ACC112 (cell line): ENCODE measurements around the gene RMI2.

Source experiments
- H2AFZ ChIP-seq: fragments of 200-600 bp; sonication (generic); one replicate; pipeline ENCODE4 v1.6.0; 2017; ENCODE audit warnings: antibody characterized with exemption, low read length; ENCODE audit not compliant: unreplicated experiment
- H3K27ac ChIP-seq: fragments of 200-600 bp; sonication (generic); 2 replicates; pipeline ENCODE4 v1.5.1; 2014; ENCODE audit warnings: low read depth, mild to moderate bottlenecking, antibody characterized with exemption, low read length, moderate library complexity
- H3K27me3 ChIP-seq: fragments of 200-600 bp; sonication (generic); 2 replicates; pipeline ENCODE4 v1.6.1; 2014; ENCODE audit warnings: mild to moderate bottlenecking, antibody characterized with exemption, low read length, moderate library complexity, mixed read lengths; ENCODE audit not compliant: insufficient read depth
- H3K36me3 ChIP-seq: fragments of 200-600 bp; sonication (generic); 2 replicates; pipeline ENCODE4 v1.6.1; 2016; ENCODE audit warnings: mild to moderate bottlenecking, antibody characterized with exemption, low read length, moderate library complexity, mixed read lengths; ENCODE audit not compliant: insufficient read depth
- H3K4me1 ChIP-seq: fragments of 200-600 bp; sonication (generic); one replicate; pipeline ENCODE4 v1.6.1; 2016; ENCODE audit warnings: low read length, mixed read lengths; ENCODE audit not compliant: insufficient read depth, unreplicated experiment, control insufficient read depth
- H3K4me3 ChIP-seq: fragments of 200-600 bp; sonication (generic); 2 replicates; pipeline ENCODE4 v1.5.1; 2014; ENCODE audit warnings: mild to moderate bottlenecking, low read depth, low read length
- H3K79me2 ChIP-seq: fragments of 200-600 bp; sonication (generic); one replicate; pipeline ENCODE4 v1.6.0; 2016; ENCODE audit warnings: low read length; ENCODE audit not compliant: control insufficient read depth, unreplicated experiment, insufficient read depth

The RMI2 gene

DNA sequence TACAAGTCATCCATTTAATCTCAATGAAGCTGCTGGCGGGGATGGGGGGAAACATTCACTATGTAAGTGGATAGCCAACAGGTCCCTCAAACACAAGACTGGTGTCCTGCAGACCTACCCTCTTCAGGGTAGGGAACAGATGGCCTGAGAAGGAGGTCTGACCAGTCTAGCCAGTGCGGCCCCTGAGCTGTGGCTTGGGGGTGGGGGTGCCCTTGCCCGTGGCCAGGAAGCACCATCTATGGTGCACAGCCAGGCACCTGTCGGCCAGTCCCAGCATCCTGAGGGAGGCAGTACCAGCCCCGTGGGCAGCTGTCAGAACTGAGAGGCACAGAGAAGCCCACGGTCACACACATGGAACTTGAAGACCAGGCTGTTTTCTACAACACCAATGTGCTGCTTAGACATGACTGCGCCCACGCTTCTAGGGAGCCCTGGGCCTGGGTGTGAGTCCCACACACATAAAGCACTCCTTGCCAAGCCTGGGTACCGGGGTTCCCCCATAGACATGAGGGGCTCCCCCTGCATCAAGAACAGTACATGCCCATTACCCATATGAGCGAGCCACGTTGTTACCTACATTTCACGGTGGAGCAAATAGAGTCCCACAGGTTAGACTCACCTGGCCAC is 40.9 kb downstream of the RMI2 start:
- Histone ChIP-seq H3K27ac (no peak overlapping the region), H3K36me3 (no peaks in the 10 kb centered on the region), H3K79me2 (no peaks in the 10 kb centered on the region), H3K4me1 (peaks cover 2% of the 10 kb centered on the region), H2AFZ (no peak overlapping the region), H3K27me3 (no peaks in the 10 kb centered on the region), H3K4me3 (no peak overlapping the region)

DNA sequence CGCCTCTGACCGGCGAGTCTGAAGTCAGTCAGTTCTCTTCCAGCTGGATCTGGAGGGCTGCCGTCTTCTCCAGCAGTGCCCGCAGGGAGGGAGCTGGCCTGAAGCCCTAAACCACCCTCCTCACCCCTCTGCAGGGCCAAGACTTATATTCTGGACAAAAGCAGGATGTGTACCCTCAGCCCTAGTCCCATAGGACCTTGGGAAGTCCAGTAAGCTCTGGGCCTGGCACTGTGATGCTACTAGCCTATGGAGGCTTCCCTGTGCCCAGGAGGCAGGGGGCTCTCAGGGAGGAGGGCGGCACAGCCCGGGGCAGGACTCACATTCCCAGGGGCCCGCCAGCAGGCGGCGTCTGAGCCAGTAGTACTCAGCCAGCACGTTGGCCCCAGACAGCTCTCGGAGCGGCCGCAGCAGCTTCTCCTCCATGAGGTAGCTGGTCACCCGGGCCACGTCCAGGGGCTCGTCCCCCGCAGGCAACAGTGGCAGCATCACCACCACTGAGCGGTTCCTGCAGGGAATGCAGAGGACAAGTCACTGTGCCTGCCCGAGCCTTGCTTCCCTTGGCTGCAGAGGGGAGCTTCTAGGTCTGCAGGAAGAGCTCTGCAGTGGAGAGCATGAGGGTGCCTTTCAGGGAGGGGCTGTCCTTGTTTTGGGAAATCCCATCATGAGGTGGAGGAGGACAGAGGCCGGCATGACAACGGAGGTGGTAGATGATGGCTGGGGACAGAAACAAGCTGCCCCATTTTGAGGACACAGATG is 41.7 kb downstream of the RMI2 start:
- H3K4me3 ChIP-seq, result no peak overlapping the region
- H3K36me3 ChIP-seq, result no peaks in the 10 kb centered on the region
- H3K79me2 ChIP-seq, result no peaks in the 10 kb centered on the region
- no peak overlapping the region for H3K27ac ChIP-seq
- no peak overlapping the region for H2AFZ ChIP-seq
- peaks cover 2% of the 10 kb centered on the region for H3K4me1 ChIP-seq
- no peaks in the 10 kb centered on the region for H3K27me3 ChIP-seq

DNA sequence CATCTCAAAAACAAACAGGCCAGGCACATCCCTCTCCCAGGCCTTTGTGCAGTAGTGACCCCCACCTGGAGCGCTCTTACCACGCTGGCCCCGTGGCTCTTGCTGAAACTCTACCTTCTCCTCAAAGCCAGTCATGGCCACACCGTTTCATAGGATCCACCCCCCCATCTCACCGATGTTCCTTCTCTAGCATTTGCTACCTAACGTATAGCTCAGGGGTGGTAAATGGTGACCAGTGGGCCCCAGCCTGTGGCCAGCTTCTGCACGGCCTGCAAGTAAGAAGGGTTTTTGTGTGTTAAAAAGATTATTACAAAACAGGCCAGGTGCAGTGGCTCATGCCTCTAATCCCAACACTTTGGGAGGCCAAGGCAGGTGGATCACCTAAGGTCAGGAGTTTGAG is 43.8 kb downstream of the RMI2 start:
- no peak overlapping the region for H2AFZ ChIP-seq
- H3K4me3 ChIP-seq, result no peak overlapping the region
- no peak overlapping the region for H3K27ac ChIP-seq
- H3K79me2 ChIP-seq, result no peaks in the 10 kb centered on the region
- H3K36me3 ChIP-seq, result no peaks in the 10 kb centered on the region
- H3K4me1 ChIP-seq, result peaks cover 2% of the 10 kb centered on the region
- H3K27me3 ChIP-seq, result no peaks in the 10 kb centered on the region

DNA sequence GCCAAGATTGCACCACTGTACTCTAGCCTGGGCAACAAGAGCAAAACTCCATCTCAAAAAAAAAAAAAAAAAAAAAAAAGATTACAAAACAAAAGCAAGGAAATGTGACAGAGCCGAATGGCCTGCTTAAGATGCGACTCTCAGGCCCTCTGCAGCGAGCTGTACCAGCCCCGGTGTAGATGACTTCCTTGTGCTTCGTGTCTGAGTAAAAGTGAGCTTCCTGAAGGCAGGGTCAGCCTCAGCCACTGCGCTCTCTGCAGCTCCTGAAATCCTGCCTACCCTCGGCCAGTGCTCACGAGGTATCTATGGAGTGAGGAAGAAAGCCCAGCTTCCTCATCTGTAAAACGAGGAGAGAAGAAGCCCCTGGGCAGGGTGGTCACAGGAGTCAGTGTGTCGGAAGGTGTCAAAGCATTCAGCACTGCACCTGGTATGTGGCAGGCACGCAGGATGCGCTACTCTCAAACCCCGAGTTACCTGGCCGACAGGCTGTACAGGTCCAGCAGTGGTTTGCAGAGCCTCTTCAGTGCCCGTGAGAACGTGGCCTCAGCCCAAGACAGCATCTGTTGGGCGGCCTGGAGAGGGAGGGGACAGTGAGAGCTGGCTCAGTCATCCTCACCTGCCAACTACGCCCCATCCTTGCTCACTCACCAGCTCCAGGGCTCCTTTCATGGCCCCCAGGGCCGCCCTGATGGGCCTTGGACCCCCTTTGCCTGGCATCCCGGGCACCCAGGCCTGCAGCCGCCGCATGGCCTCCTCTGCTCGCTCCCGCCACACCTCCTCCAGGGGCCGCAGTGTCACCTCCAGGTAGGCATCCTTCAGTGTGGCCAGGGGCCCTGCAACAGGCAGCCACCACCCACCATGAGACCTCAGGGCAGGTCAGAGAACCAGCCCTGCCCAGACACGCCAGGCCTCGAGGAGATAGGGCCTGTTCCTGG is 44.6 kb downstream of the RMI2 start:
- no peaks in the 10 kb centered on the region for H3K27me3 ChIP-seq
- H2AFZ ChIP-seq, result no peak overlapping the region
- no peak overlapping the region for H3K4me3 ChIP-seq
- H3K79me2 ChIP-seq, result no peaks in the 10 kb centered on the region
- peaks cover 2% of the 10 kb centered on the region for H3K4me1 ChIP-seq
- H3K36me3 ChIP-seq, result no peaks in the 10 kb centered on the region
- no peak overlapping the region for H3K27ac ChIP-seq

DNA sequence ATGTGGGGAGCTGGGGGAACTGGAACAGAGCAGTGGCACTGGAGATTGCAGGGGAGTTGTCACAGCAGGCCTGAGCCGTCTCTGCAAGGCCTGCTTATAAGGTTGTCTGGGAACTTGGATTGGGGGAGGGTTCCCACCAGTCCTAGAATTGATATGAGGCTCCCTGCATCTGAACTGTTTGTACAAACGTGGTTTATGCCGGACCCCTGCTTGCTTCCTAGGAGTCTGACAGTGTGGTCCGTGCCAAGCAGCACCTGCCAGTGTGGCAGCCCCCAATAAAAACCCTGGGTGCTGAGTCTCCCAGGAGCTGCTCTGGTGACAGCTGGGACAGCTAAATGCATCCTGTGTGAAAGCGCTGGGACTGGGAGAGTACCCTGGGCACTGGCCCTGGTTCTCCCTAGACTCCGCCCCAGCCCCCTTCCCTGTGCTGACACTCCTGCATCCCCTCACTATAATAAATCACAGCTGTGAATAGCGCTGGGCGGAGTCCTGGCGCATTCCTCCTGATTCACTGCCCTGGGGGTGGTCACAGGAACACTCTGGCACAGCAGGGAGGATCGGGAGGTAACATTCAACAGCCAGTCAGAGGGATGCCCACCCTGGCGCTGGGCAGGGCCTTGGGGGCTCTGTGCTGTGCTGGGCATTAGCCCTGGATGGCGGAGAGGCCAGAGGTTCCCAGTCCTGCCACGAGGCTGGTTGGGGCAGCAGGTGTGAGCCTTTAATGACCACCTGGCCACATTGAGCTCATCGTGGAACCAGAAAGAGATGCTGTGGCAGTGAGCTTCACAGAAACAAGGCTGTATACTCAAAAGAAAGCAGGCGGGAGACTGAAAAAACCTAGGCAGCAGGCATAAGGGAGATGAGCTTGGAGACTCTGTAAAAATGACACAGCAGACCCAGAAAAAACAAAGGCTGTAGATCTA is 45.6 kb downstream of the RMI2 start:
- no peaks in the 10 kb centered on the region for H3K36me3 ChIP-seq
- no peak overlapping the region for H3K27ac ChIP-seq
- peaks cover 2% of the 10 kb centered on the region for H3K4me1 ChIP-seq
- no peak overlapping the region for H2AFZ ChIP-seq
- H3K27me3 ChIP-seq, result no peaks in the 10 kb centered on the region
- no peak overlapping the region for H3K4me3 ChIP-seq
- no peaks in the 10 kb centered on the region for H3K79me2 ChIP-seq

DNA sequence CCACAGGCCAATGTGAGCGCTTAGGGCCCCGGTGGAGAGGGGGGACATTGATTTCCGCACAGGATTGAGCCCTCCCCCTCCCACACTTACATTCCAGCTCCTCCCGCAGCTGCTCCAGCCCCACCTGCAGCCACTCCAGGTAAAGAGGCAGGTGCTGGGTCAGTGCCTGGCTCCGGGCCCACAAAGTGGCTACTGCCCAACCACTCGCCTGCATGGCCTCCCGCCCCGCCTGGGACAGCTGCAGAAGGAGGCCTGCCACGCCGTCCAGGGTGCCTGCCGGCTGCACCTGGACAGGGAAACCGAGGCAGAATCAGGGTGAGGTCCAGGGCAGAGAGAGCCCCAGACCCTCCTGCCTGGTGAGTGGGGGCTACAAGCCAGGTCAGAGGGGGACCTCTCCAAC is 46.3 kb downstream of the RMI2 start:
- Histone ChIP-seq H3K4me1 (peaks cover 2% of the 10 kb centered on the region), H3K27me3 (no peaks in the 10 kb centered on the region), H3K36me3 (no peaks in the 10 kb centered on the region), H3K27ac (no peak overlapping the region), H3K4me3 (no peak overlapping the region), H2AFZ (no peak overlapping the region), H3K79me2 (no peaks in the 10 kb centered on the region)

DNA sequence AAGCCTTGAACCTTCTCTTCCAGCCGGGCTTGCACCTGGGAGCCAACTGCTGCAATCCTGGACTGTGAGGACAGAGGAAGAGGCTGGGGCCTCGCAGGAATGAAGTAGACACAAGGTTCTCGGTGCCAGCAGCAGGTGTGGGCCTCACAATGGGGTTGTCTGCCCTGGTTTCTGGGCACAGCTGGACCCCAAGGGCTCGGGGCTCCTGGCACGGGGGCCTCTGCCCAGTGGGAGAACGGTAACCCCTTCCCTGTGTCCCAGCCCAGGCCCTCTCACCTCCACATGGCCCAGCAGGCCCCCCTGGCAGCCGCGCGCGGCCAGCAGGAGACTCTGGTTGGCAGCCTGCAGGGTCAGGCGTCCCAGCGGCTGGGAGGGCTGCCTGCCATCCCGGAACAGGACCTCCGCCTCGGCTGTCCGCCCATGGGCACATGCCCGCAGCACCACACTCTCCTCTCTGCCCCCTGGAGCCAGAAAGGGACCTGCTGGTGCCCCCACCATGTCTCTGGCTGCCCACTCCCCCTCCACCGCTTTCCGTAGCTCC is 46.9 kb downstream of the RMI2 start:
- H2AFZ ChIP-seq, result no peak overlapping the region
- no peaks in the 10 kb centered on the region for H3K36me3 ChIP-seq
- H3K27me3 ChIP-seq, result no peaks in the 10 kb centered on the region

DNA sequence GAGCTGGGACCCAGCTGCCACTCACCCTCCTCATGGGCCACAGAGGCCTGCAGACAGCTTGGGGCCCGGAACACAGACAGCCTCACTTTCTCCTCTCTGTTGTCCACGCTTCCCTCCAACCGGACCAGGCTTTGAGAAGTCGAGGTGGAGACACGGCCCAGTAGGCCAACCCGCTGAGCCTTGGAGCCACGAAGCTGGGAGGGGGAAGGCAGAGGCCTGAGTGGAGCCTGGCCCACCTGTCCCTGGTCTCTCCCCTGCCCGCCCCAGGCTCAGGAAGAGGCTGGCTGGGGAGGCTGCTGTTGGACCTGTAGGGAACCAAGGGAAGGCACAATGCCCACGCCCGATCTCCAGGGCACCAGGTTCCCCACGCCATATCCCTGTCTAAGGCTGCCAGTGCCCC is 48.1 kb downstream of the RMI2 start:
- Histone ChIP-seq H2AFZ (no peak overlapping the region), H3K27me3 (no peaks in the 10 kb centered on the region), H3K4me3 (no peak overlapping the region), H3K4me1 (no peaks in the 10 kb centered on the region), H3K27ac (no peak overlapping the region), H3K79me2 (no peaks in the 10 kb centered on the region), H3K36me3 (no peaks in the 10 kb centered on the region)

More for the DNA sequence above, 46.9 kb downstream of the RMI2 start:
- H3K4me1 ChIP-seq, result no peaks in the 10 kb centered on the region
- no peak overlapping the region for H3K27ac ChIP-seq
- no peaks in the 10 kb centered on the region for H3K79me2 ChIP-seq
- H3K4me3 ChIP-seq, result no peak overlapping the region

DNA sequence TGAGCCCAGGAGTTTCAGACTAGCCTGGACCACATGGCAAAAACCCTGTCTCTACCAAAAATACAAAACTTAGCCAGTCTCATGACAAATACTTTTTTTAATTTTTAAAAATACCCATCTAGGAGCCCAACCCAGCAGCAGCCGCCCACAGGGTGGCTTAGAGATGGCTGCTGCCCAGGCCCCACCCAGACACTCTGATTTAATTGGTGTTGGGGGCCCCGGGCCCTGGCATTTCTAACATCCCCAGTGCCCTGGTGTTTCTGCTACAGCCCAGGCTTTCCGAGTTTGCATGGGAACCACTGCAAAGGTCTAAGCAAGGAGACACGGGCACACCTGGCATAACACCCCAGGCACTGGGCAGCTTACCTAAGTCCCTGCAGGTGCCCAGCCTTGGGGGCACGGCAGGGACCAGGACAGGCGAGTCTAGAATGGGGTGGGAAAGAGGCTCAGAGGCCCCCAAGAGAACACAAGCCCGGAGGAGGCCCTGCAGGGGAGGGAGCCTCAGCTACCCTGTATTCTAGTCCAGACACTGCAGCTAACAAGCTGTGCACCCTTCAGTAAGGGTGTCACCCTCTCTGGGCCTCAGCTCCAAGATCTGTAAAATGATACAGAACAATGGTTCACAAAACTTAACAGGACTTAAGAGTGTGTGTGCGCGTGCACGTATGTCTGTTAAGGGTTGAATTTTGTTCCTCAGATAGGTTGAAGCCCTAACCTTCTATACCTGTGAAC is 48.8 kb downstream of the RMI2 start:
- H3K4me1 ChIP-seq, result no peaks in the 10 kb centered on the region
- H3K27me3 ChIP-seq, result no peaks in the 10 kb centered on the region
- H3K36me3 ChIP-seq, result no peaks in the 10 kb centered on the region
- no peak overlapping the region for H3K27ac ChIP-seq
- H2AFZ ChIP-seq, result no peak overlapping the region
- no peak overlapping the region for H3K4me3 ChIP-seq
- no peaks in the 10 kb centered on the region for H3K79me2 ChIP-seq
